ENCODE results near the gene PPP1R3A.

DNA sequence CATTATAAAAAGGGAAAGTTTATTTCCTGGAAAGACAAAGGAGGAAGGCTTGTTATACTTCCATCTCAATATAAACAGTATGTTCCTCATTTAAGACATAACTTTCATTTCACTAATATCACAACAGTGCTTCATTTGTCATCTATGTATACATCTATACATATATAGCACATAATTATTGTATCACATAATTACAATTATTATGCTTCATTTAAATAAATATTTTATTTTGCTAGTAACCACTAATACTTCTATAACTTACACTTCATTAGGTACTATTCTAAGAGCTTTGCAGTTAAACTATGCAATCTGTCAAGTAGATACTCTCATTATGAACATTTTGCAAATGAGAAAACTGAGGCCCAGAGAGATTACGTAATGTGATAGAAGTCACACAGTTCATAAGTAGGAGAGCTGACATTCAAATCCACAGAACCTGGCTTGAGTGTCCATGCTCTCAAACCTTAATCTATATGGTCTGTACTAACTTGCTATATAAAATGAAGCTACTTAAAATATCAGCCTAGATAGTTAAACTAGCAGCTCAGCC, 86.5 kb downstream of the PPP1R3A start:
- TF ChIP-seq, protein P1, sequence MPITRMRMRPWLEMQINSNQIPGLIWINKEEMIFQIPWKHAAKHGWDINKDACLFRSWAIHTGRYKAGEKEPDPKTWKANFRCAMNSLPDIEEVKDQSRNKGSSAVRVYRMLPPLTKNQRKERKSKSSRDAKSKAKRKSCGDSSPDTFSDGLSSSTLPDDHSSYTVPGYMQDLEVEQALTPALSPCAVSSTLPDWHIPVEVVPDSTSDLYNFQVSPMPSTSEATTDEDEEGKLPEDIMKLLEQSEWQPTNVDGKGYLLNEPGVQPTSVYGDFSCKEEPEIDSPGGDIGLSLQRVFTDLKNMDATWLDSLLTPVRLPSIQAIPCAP (CRISPR knock-in tag; IDR thresholded peaks at IDR 0.05), result no peak
- no peak for TF ChIP-seq CTCF (IDR thresholded peaks at IDR 0.05)
- TF ChIP-seq, protein P2, sequence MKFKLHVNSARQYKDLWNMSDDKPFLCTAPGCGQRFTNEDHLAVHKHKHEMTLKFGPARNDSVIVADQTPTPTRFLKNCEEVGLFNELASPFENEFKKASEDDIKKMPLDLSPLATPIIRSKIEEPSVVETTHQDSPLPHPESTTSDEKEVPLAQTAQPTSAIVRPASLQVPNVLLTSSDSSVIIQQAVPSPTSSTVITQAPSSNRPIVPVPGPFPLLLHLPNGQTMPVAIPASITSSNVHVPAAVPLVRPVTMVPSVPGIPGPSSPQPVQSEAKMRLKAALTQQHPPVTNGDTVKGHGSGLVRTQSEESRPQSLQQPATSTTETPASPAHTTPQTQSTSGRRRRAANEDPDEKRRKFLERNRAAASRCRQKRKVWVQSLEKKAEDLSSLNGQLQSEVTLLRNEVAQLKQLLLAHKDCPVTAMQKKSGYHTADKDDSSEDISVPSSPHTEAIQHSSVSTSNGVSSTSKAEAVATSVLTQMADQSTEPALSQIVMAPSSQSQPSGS (CRISPR knock-in tag; IDR thresholded peaks at IDR 0.05; ENCODE audit: borderline replicate concordance, low read depth), result no peak
- TF ChIP-seq, protein P3, sequence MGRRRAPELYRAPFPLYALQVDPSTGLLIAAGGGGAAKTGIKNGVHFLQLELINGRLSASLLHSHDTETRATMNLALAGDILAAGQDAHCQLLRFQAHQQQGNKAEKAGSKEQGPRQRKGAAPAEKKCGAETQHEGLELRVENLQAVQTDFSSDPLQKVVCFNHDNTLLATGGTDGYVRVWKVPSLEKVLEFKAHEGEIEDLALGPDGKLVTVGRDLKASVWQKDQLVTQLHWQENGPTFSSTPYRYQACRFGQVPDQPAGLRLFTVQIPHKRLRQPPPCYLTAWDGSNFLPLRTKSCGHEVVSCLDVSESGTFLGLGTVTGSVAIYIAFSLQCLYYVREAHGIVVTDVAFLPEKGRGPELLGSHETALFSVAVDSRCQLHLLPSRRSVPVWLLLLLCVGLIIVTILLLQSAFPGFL (CRISPR knock-in tag; IDR thresholded peaks at IDR 0.05; ENCODE audit: borderline replicate concordance), result no peak
- TF ChIP-seq CREM (CRISPR knock-in tag; IDR thresholded peaks at IDR 0.05), result no peak
- TF ChIP-seq JUN (CRISPR knock-in tag; IDR thresholded peaks at IDR 0.05), result no peak
- TF ChIP-seq ELF4 (CRISPR knock-in tag; IDR thresholded peaks at IDR 0.05; ENCODE audit: low read depth), result no peak
- TF ChIP-seq KAT7 (CRISPR knock-in tag; IDR thresholded peaks at IDR 0.05; ENCODE audit: borderline replicate concordance), result no peak
- TF ChIP-seq, protein P4, sequence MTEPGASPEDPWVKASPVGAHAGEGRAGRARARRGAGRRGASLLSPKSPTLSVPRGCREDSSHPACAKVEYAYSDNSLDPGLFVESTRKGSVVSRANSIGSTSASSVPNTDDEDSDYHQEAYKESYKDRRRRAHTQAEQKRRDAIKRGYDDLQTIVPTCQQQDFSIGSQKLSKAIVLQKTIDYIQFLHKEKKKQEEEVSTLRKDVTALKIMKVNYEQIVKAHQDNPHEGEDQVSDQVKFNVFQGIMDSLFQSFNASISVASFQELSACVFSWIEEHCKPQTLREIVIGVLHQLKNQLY (CRISPR knock-in tag; IDR thresholded peaks at IDR 0.05), result no peak
- TF ChIP-seq GABPB1 (CRISPR knock-in tag; IDR thresholded peaks at IDR 0.05), result no peak
- no peak for TF ChIP-seq PRDM15 (CRISPR knock-in tag; IDR thresholded peaks at IDR 0.05)
- no peak for TF ChIP-seq CBFB (CRISPR knock-in tag; IDR thresholded peaks at IDR 0.05; ENCODE audit: low read depth)
- no peak for TF ChIP-seq ZNF416 (CRISPR knock-in tag; IDR thresholded peaks at IDR 0.05)
